NCI-H82 treated with DMSO at 0.1 percent for 48 hours (cell line): ENCODE results near the gene AHDC1.
A peak's percentile ranks its signal among the peaks of the same experiment; 100 is the strongest.

Source experiments
- DNase-seq: peaks from one replicate; lab custom pipeline; 2025; ENCODE audit not compliant: unreplicated experiment; lab: John Stamatoyannopoulos, UW

Gene AHDC1

DNA sequence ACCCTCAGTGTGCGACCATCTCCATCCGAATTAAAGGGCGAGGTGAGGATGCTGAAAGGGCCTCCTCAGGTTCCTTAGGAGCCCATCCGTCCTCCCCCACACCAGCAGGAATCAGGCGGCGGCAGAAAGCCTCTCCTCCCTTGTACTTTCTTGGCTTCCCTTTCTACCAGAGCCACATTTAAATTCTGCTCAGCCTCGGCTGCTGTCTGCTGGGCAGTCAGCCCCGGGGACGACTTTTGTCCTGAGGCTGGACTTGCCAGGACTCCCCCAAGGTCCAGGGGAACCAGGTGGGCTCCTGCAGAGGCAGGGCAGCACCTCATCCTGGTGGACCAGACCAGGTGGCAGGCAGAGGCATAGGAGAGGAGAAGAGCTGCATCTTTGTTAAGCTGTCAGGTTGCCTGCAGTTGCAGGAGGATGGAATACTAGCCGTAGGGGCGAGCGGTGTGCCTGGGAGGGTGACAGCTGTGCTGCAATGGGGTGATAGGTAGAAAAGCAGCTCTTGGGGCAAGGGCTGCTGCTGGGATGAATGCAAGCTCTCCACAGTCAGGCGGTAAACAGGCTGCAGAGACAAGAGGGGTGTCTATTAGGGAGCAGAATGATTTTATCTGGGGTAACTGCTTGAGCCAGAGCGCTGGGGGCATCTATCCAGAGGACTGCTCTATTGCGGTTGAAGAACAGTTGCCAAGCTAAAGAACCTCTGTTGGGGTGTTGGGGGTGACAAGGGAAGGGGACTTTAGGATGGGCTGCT lies 67.8 kb downstream of the AHDC1 start:
- DNase-seq: no peak

DNA sequence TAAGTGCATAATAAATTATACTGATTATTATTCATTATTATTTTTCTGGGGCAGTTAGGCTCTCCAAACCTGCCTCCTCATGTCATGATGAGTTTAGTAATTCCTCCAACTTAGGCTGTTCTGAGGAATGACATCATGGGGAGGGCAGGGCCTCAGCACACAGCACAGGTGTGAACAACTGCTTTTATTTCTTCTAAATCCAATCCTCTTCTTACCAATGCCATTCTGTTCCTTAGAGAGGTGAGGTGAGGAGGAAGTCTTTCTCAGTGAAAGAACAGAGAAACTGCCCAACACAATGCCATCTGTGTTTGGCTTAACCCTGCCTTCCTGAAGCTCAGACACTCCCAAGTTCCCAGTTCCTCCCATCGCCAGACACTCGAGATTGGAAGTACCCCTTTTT lies 68.6 kb downstream of the AHDC1 start:
- no peak for DNase-seq

DNA sequence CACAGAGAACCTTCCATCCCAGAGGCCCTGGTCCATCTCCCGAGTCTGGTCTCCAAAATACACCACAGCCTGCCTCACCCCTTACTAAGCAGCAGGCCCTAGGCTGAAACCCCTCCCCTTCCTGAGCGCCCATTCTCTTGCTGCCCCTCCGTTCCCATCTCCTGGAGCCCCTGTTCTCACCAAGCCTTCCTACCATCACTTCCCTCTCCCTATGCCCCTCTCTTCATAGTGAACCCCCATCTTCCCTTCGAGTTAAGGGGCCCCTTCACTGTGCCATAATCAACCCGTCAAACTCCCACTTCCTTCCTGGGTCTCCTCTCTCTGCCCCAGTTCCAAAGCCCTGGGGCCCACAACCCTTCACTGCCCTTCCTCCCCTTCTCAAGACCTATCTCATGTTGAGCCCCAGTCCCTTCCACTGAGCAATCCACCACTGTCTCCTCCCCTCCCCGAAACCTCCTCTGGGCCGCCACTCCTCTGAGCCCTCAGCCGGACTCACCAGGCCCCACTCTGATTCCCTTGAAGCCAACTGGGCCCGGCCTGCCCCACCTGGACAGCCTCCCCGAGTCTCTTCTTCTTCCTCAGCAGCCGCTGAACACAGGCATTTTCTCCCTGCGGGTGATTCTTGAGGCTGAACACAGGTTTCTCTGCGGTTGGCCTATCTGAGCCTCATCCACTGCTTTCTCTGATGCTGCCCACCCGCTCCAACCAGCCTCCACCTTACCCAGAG lies 71.8 kb downstream of the AHDC1 start:
- DNase-seq: no peak

DNA sequence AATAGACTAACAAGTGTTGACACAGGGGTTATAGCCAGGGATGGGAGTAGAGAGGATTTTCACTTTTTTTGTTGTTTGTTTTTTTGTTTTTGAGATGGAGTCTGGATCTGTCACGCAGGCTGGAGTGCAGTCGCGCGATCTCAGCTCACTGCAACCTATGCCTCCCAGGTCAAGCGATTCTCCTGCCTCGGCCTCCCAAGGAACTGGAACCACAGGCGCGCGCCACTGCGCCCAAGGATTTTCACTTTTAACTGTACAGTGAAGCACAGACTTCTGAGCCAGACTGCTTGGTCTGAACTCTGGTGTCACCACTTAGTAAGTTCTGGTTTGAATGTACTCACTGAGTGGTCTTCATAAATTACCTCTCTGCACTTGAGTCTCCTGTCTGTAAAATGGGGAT lies 73.8 kb downstream of the AHDC1 start:
- no peak for DNase-seq

DNA sequence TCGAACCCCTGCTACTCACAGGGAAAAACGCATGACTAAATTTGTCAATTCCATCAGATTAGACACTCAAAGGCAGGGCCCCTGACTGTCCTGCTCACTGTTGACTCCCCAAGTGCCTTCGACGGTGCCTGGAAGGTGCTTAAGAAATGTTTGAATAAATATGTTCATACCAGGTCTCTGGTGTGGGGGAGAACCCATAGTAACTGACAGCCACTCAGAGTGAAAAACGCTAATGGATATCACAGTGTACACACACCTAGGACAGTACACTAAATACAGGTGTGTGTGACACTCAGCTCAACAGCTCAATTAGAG lies 74.3 kb downstream of the AHDC1 start:
- DNase-seq: no peak

DNA sequence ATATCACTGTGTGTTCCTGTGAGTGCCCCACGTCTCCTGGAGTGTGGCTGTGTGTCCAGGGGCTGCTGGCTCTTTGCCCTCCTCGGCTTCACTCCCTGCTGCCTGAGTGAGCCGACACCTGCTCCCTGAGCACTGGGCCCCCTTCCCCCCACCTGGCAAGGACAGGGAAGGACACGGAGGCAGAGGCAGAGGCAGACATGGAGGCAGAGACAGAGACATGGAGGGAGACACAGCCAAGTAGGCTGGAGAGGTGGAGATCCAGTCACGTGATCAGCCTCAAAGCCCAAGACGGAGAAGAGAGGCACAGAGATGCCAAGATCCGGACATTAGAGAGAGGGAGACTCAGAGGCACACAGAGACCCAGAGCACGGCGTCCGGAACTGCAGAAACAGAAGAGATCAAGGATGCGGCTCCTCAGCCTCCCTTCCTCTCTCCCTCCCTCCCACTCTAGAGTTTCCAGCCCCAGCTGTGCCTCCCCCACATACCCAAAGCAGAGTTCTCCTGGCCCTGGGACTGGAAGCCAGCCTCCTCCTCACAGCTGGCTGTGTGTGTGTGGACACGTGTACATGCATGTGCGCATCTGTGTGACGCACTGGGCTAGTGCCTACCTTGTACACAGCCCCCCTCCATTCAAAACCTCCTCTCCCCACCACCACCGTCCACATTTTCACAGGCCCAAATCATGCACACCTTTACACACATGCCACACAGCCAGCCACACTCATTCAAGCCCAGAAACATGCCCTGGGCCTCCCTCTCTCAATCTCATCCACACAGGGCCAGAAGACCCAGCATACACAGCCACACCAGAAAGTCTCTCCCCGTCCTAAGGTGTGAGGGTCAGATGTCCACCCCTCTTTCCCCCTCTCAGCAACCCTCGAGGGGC lies 74.9 kb downstream of the AHDC1 start:
- DNase-seq: no peak

DNA sequence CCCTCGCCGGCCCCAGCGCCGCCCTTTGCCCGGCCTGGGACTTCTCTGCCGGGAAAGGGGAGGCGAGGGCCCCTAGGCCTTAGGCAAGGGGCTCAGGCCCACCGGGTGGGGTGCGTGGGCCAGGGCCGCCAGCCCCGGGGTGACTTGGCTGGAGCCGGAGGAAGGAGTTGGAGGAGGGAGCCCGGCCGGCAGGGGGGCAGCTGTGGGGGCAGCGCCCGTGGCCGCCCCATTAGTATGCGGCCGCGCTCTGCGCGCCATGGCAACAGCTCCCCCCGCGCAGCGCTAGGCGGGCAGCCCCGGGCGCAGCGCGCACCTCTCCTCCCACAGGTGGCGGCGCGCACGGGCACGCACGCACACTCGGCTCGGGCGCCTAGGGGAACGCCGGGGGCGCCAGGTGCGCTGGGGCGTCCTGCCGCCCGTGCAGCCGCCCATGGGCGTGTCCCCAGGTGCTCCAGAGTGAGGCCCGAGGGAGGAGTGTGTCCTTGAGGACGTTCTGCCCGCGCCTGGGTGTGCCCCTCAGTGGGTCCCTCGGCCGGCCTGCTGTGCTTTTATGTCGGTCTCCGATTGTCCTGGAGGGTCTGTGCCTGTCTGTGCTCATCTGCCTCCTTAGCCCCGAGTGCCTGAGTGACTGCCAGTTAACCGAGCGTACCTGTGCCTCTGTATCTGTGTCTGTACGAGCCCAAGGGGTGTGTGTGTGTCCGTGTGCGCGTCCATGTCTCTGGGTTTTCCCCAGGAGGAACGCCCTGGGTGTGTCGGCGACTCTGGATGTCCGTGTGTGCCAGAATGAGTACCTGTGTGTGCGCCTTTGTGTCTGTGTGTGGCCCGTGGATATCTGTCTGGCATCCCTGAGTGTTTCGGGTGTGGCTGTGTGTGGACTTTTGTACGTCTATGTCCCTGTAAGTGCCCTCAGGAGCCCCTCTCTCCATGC lies 75.8 kb downstream of the AHDC1 start:
- no peak for DNase-seq

DNA sequence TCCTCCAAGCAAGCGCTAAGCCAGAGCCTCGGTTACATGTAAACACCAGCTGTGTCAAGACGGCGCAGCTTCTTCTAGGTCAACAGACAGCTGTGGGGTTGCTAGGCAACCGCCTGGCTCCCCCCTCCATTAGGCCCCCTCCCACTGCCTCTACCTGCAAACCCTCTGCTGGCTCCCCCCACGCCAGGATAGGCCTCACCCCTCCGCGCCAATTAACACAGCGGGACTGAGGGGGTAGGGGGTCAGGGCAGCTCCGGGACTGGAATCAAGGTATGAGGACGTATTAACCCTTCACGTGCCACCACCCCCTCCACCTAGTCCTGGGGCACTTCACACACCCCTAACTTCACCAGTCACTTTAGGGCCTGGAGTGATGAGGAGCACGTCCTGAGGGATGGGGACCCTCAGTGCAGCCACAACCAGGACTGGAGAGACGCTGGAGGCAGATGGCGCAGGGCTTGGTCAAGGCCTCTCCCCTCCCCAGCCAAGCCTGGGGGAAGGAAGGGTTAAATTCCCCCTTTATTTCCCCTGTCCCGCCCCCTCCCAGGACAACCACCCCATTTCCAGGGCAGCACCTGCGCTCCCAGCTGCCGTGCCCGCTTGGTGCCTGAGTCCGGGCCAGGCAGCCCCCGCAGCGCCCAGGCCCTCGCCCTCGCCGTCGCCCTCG lies 76.6 kb downstream of the AHDC1 start:
- peak; percentile 96 for DNase-seq

DNA sequence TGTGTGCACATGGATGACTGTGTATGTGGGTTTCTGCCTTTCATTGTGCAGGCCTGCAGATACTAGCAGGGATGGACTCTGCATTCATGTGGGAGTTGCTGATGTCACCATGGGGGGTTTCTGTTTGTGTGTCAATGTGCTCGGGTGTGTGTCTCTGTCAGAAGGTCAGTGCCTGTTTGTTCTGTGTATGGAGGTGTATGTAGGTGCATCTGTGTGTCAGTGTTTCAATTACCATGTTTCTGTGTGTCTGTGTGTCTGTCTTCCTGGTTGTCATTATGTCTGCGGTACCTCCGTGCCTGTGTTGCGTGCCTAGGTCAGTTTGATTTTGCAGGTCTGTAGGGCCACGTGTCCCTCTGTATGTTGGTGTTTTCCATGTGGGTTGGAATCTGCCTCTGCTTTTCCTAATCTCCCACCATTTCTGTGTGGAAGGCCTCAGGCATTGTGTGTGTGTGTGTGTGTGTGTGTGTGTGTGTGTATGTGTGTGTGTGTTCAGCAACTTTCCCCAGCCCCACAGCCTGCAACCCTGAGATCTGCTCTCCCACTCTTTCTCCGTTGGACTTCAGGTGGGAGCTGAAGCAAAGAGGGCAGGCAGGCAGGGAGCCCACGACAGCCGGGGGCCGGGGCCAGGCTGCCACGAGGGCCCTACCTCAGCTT lies 77.2 kb downstream of the AHDC1 start:
- peak; percentile 77 for DNase-seq

DNA sequence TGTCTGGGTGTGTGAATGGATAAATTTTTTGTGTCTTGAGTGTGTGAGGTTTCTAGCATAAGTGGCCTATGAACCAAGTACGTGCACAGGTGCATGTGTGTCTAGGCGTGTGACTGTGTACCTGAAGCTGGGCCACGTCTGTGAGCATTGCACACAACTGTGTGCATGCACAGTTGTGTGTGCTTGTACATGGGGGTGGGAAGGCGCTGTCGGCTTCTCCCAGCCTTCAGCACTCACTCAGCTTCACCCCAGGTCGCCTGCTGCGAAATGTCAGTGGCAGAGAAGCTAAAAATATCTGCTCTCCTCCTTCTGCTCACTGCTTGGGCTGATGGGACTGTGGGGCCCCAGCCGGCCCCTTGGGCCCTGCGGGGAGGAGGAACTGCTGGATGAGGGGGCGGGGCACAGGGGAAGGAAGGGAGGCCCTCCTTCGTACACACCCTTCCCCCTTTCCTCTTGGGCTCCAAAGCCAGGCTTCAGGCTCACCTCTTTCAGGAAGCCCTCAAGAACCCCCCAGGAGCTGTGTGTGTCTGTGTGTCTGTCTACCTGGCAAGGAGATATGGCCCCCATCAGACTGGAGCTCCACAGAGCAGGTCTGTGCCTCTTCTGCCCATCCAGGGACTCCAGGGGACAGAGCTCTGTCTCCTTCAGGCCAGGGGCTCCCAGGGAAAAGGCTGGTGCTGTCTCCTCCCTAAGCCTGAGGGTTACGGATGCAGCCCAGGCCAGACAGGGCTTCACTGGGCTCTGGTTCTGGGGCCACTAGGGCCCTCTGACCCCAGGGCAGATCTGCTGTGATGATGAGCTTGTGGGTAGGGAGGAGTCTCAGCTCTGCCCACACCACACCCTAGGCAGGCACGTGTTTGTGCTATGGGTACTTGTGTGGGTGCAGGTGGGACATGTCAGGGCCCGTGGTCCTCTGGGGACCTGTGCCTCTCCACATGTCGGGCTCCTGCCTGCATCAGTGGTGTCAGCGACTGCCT lies 78.4 kb downstream of the AHDC1 start:
- DNase-seq: peak; percentile 87

DNA sequence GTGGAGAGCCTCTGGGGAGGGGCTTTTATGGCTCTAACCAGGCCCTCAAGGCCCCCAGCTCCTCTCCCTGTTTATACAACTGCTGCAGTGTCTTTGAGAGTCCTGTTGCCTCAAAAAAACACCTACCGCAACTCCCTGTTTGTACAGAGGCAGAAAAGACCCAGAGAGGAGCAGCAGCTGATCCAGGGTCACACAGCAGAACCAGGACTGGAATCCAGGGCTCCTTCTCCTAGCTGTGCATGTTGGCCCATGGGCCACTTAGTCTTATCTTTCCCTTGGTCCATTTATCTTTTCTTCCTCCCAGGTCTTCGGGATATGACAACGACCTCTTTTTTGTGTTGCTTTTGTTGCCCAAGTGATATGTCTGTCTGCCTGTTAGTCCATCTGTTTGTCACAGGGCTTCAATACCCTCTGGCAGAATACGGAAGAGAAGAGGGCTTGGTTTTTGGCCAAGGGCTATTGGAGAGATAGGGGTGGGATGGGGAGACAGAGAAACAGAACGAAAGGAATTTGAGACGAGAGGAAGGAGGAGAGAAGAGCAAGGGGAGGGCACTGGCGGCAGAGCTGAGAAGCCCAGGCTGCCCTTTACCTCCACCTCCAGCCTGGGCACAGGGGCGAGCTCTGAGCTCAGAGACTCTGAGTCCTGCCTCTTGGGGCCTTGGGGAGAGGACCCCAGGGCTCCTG lies 80.5 kb downstream of the AHDC1 start:
- no peak for DNase-seq

DNA sequence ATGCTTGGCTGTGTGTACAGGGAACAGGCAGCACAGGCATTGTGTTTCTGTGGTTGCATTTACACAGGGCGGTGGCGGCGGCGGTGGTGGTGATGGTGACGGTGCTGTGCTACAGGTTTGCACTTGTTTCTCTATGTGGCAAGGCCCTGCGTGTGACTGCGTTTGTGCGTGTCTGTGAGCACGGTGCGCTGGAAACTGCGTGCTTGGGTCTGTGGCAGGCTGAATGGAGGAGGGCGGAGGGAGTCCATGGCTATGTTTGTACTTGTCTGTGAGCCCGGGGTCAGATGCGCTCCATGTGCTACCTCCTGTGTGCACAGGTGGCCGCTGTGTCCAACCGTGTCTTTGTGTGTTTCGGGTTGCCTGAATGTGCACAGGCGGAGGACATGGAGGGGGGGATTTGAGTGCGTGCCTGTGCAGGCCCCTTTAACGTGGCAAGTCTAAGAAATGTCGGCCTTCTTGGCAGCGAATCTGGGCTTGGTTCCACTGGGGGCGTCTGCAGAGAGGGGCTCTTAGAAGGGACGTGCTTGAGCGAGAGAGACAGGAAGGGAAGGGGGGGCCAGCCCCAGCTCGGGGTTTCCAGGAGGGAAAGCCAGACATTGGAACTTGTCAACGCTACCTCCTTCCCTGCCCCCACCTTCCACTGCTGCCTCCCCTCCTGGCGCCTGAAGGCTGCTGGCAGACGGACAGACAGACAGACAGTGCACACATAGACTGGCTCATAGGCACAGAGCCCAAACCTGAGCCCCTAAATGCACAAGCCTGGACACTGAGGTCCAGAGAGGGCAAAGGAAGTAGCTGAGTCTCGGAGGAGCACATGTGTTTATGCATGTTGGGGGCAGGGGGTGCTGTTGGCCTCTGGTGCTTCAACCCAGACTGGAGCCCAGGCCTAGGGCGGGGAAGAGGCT lies 81.3 kb downstream of the AHDC1 start:
- peak; percentile 18 for DNase-seq

DNA sequence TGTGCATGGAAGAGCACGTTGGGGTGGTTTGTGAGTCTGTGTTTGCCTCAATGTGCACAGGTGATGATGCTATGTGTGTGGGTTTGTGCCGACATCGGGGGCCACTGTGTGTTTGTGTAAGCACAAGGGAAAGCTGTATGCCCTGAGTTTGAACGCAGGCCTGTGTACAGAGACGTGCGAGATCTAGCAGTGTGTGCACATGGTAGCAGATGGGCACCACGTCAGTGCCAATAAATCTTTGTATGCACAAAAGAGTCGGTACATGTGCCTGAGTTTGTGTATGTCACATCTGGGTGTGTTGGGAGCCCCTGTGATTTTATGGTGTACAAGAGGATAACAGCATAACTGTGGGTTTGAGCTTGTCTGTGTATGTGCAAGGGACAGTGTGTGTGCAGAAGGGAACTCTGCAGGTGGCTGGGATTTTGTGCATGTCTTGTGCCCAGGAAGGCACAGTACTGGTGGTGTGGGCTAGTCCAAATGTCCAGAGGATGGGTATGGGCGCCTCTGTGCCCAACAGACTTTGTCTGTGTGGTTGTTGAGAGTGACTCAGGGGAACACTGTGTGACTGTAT lies 82.0 kb downstream of the AHDC1 start:
- no peak for DNase-seq

DNA sequence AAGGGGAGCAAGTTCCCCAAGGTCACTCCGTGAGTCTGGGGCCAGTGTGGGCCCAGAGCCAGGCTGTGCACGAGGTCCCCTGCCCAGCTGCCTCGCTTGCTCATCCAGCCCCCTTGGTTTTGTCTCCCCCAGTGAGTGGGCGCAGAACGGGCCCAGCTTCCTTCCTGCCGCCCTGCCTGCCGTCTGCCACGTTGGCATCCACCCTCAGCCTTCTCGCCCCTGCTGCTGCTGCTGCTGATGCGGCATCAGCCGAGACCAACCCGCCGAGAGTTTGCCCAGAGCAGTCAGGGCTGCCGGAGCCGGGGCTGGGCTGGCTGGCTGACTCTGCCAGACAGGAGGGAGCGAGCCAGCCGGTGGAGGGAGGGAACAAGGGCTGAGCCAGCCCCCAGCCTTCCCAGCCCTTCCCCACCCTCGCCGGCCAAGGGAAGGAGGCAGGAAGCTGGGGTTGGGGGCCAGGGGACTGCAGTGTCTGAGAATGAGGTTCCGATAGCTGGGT lies 82.6 kb downstream of the AHDC1 start:
- DNase-seq: no peak

DNA sequence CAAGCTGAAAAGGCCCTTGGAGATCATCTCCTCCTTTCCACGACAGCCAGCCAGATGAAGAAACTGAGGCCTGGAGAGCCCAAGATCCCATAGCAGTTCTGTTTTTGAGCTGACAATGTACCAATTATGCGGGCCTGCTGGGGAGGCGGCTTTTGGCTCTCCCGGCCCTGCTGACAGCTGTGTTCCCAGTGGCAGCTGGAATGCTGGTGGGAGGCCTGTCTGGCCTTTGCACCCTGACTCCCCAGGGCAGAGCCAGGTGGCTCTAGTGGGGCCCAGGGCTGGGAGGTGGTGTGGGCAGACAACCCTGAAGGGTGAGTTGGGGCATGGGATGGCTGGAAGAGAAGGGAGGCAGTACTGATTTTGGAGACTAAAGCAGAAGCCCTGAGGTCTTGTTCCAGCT lies 83.3 kb downstream of the AHDC1 start:
- no peak for DNase-seq
